H9 (cell line): ENCODE data around the gene ZNF350. TPM values are rescaled to one million over a fixed set of nuclear protein-coding genes. Genes with fewer than 3 reads are reported as not detected.

ENCODE experiments used
- DNase-seq: peaks from one replicate; pipeline ENCODE4 v3.0.0-alpha.2; 2017
- H2AFZ ChIP-seq: one replicate; pipeline ENCODE4 v1.6.1; 2013; ENCODE audit warnings: mild to moderate bottlenecking, low read length, control low read depth, moderate library complexity
- H2AK5ac ChIP-seq: 2 replicates; pipeline ENCODE4 v1.6.1; 2013; ENCODE audit warnings: low read length, control low read depth, mixed read lengths; ENCODE audit not compliant: insufficient read length
- H2BK120ac ChIP-seq: one replicate; pipeline ENCODE4 v1.6.1; 2013; ENCODE audit warnings: low read depth, mild to moderate bottlenecking, low read length, control low read depth, inconsistent platforms; ENCODE audit not compliant: poor library complexity, severe bottlenecking
- H2BK12ac ChIP-seq: 2 replicates; pipeline ENCODE4 v1.6.1; 2013; ENCODE audit warnings: low read length, control low read depth, mixed read lengths, low read depth; ENCODE audit not compliant: insufficient read length
- H2BK15ac ChIP-seq: 2 replicates; pipeline ENCODE4 v1.6.1; 2013; ENCODE audit warnings: low read depth, low read length, control low read depth
- H2BK20ac ChIP-seq: one replicate; pipeline ENCODE4 v1.6.1; 2013; ENCODE audit warnings: low read depth, mild to moderate bottlenecking, low read length, control low read depth, inconsistent platforms; ENCODE audit not compliant: poor library complexity, severe bottlenecking
- H2BK5ac ChIP-seq: 2 replicates; pipeline ENCODE4 v1.6.1; 2013; ENCODE audit warnings: low read length, control low read depth, mixed read lengths; ENCODE audit not compliant: insufficient read length
- H3K14ac ChIP-seq: 2 replicates; pipeline ENCODE4 v1.6.1; 2013; ENCODE audit warnings: low read length, control low read depth; ENCODE audit not compliant: insufficient read depth
- H3K18ac ChIP-seq: 2 replicates; pipeline ENCODE4 v1.6.1; 2013; ENCODE audit warnings: low read depth, mild to moderate bottlenecking, mixed read lengths, low read length, control low read depth; ENCODE audit not compliant: insufficient read length
- H3K23ac ChIP-seq: 2 replicates; pipeline ENCODE4 v1.6.1; 2013; ENCODE audit warnings: low read length, control low read depth, mixed read lengths, low read depth; ENCODE audit not compliant: insufficient read length
- H3K23me2 ChIP-seq: 2 replicates; pipeline ENCODE4 v1.6.1; 2013; ENCODE audit warnings: low read depth, mild to moderate bottlenecking, mixed read lengths, low read length, control low read depth; ENCODE audit not compliant: insufficient read length, poor library complexity, severe bottlenecking
- H3K27ac ChIP-seq: 2 replicates; pipeline ENCODE4 v1.5.1; 2013; ENCODE audit warnings: low read length, control low read depth, mixed read lengths, low read depth; ENCODE audit not compliant: insufficient read length
- H3K27me3 ChIP-seq: 2 replicates; pipeline ENCODE4 v1.6.1; 2013; ENCODE audit warnings: low read length, control low read depth, inconsistent platforms; ENCODE audit not compliant: insufficient read depth
- H3K4ac ChIP-seq: 2 replicates; pipeline ENCODE4 v1.6.1; 2013; ENCODE audit warnings: low read depth, mild to moderate bottlenecking, control low read depth, inconsistent platforms, low read length, moderate library complexity
- H3K4me1 ChIP-seq: 2 replicates; pipeline ENCODE4 v1.6.1; 2013; ENCODE audit warnings: low read length, control low read depth, inconsistent platforms; ENCODE audit not compliant: insufficient read depth
- H3K4me2 ChIP-seq: 2 replicates; pipeline ENCODE4 v1.6.1; 2013; ENCODE audit warnings: low read length, control low read depth, mixed read lengths; ENCODE audit not compliant: insufficient read length, insufficient read depth
- H3K56ac ChIP-seq: 2 replicates; pipeline ENCODE4 v1.6.1; 2013; ENCODE audit warnings: low read depth, mild to moderate bottlenecking, mixed read lengths, low read length, control low read depth; ENCODE audit not compliant: insufficient read length
- H3K79me1 ChIP-seq: 2 replicates; pipeline ENCODE4 v1.6.1; 2013; ENCODE audit warnings: low read depth, mild to moderate bottlenecking, moderate library complexity, low read length, control low read depth, inconsistent platforms; ENCODE audit not compliant: insufficient read depth, poor library complexity, severe bottlenecking
- H3K79me2 ChIP-seq: 2 replicates; pipeline ENCODE4 v1.6.1; 2013; ENCODE audit warnings: low read length, control low read depth, inconsistent platforms; ENCODE audit not compliant: insufficient read depth
- H3K9ac ChIP-seq: 2 replicates; pipeline ENCODE4 v1.6.1; 2013; ENCODE audit warnings: low read length, control low read depth, mixed read lengths; ENCODE audit not compliant: insufficient read length; ENCODE audit errors: extremely low read depth
- H3K9me3 ChIP-seq: one replicate; pipeline ENCODE4 v1.6.1; 2013; ENCODE audit warnings: low read depth, low read length, inconsistent platforms; ENCODE audit not compliant: control insufficient read depth
- H3T11ph ChIP-seq: one replicate; pipeline ENCODE4 v1.6.1; 2013; ENCODE audit warnings: mild to moderate bottlenecking, low read length, control low read depth, inconsistent platforms
- H4K20me1 ChIP-seq: one replicate; pipeline ENCODE4 v1.6.1; 2013; ENCODE audit not compliant: control insufficient read depth, insufficient read length, insufficient read depth
- H4K5ac ChIP-seq: 2 replicates; pipeline ENCODE4 v1.6.1; 2013; ENCODE audit warnings: low read depth, mild to moderate bottlenecking, mixed read lengths, low read length, control low read depth; ENCODE audit not compliant: insufficient read length
- H4K8ac ChIP-seq: replicated peaks from 2 replicates; pipeline ENCODE4 v1.6.1; 2013; ENCODE audit warnings: low read length, control low read depth, mixed read lengths, low read depth; ENCODE audit not compliant: insufficient read length
- H4K91ac ChIP-seq: 2 replicates; pipeline ENCODE4 v1.6.1; 2013; ENCODE audit warnings: low read depth, mild to moderate bottlenecking, moderate library complexity, mixed read lengths, low read length, control low read depth; ENCODE audit not compliant: insufficient read length
- H3K27ac Mint-ChIP-seq, 3 experiments: 2 replicates in 2 of 3; 3 replicates in 1 of 3; pipeline ENCODE4 v1.8.0; 2020 to 2021; ENCODE audit warnings: mixed read lengths in 3 of 3, mild to moderate bottlenecking in 1 of 3, moderate library complexity in 1 of 3
- H3K27me3 Mint-ChIP-seq: 2 replicates; pipeline ENCODE4 v1.8.0; 2021; ENCODE audit warnings: low read depth, mild to moderate bottlenecking, moderate library complexity, mixed read lengths
- H3K36me3 Mint-ChIP-seq, 3 experiments: 2 replicates in 2 of 3; 3 replicates in 1 of 3; pipeline ENCODE4 v1.8.0; 2020 to 2021; ENCODE audit warnings: low read depth in 3 of 3, mixed read lengths in 3 of 3; ENCODE audit not compliant: insufficient read depth in 1 of 3
- H3K4me1 Mint-ChIP-seq, 2 experiments: 2 replicates each; pipeline ENCODE4 v1.8.0; 2020; ENCODE audit warnings: mixed read lengths in 2 of 2
- H3K4me3 Mint-ChIP-seq, 2 experiments: 2 replicates in 1 of 2; 3 replicates in 1 of 2; pipeline ENCODE4 v1.8.0; 2020 to 2021; ENCODE audit warnings: mild to moderate bottlenecking in 2 of 2, mixed read lengths in 2 of 2, moderate library complexity in 1 of 2
- H3K9me3 Mint-ChIP-seq, 2 experiments: 2 replicates in 1 of 2; 3 replicates in 1 of 2; pipeline ENCODE4 v1.8.0; 2020; ENCODE audit warnings: mild to moderate bottlenecking in 2 of 2, mixed read lengths in 2 of 2, moderate library complexity in 1 of 2
- CTCF ChIP-seq: fragments of 200-600 bp; sonication (generic); conservative IDR thresholded peaks from 3 replicates; pipeline ENCODE4 v1.8.0; 2021; ENCODE audit warnings: antibody characterized with exemption, mild to moderate bottlenecking
- WGBS: extraction: QIAGEN DNeasy Blood & Tissue Kit; methylation state at CpG from one replicate; pipeline ENCODE4 v1.1.7; 2013; ENCODE audit warnings: missing lambda C conversion rate, low lambda C conversion rate, mixed read lengths; ENCODE audit not compliant: insufficient read length; ENCODE audit errors: extremely low coverage; 5-methylcytosine and 5-hydroxymethylcytosine counted together
- total RNA-seq: library from RNA; stranded (reverse); gene quantifications from 2 replicates; pipeline ENCODE4 v1.2.1, GENCODE V29; 2021

The ZNF350 gene
- total RNA-seq, 1 experiment from 2014 or later, result 12.9 TPM

GRCh38 chr19:51978882-51979281, 7.8 kb downstream of the ZNF350 start:
- Histone ChIP-seq H2BK12ac (no peak overlapping the region), H3K27ac (no peak overlapping the region), H3K79me1 (no peaks in the 10 kb centered on the region), H2AK5ac (no peak overlapping the region), H2BK20ac (no peak overlapping the region), H3K23ac (no peak overlapping the region), H3K9me3 (peaks cover 24% of the 10 kb centered on the region), H3K23me2 (no peaks in the 10 kb centered on the region), H2AFZ (no peak overlapping the region), H4K8ac (no peak overlapping the region), H3K79me2 (no peaks in the 10 kb centered on the region), H3K4me1 (no peaks in the 10 kb centered on the region), H2BK120ac (no peak overlapping the region), H3K27me3 (no peaks in the 10 kb centered on the region), H3K18ac (no peak overlapping the region), H3K14ac (no peak overlapping the region), H2BK5ac (no peak overlapping the region), H2BK15ac (no peak overlapping the region), H4K5ac (no peak overlapping the region), H3T11ph (no peak overlapping the region), H3K4me2 (no peak overlapping the region), H4K91ac (no peak overlapping the region), H3K56ac (no peak overlapping the region), H3K9ac (no peak overlapping the region), H4K20me1 (no peaks in the 10 kb centered on the region), H3K4ac (no peak overlapping the region)
- Mint-ChIP-seq H3K4me3 (no peak overlapping the region; a peak in 1 of 5 replicates), H3K27ac (no peak overlapping the region), H3K27me3 (no peaks in the 10 kb centered on the region; the same call in 1 of the 2 replicates), H3K9me3 (peaks cover 57 to 83% of the 10 kb centered on the region in 2 experiments), H3K4me1 (peaks cover 0 to 3% of the 10 kb centered on the region in 2 experiments; a peak in 1 of 4 replicates), H3K36me3 (peaks cover 62 to 71% (median 68%) of the 10 kb centered on the region in 3 experiments)
- no peak for TF ChIP-seq CTCF
- no CpG with 5 or more reads among the region's 4 CpGs for WGBS
- DNase-seq, result no peak
